ENCODE measurements around the gene DIS3L2. TPM values are rescaled to one million over a fixed set of nuclear protein-coding genes. Genes with fewer than 3 reads are reported as not detected.

Gene DIS3L2
- total RNA-seq, 1 donor from 2014 or later: 24.0 TPM

DNA sequence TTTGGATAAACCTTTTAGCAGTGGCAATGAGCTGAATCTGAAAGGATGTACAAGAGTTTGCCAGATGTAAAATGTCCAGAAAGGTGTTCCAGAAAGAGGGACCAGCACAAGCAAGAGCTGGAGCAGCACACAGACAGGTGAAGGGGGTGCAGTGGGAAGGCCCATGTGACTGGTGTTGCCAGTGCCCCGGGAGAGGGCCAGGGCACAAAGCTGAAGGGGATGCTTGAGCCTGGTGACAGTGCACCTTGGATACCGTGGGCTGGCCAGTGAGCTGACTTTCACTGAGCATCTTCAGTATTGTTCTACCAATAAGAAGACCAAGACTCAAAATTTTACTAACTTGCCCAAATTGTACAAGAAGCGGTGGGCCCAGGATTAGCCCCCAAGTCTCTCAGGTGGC lies 284.7 kb downstream of the DIS3L2 start:
- no peak overlapping the region for H2AFZ ChIP-seq (ENCODE audit: low read depth, low read length)
- no peak for DNase-seq (ENCODE audit: low read depth)

DNA sequence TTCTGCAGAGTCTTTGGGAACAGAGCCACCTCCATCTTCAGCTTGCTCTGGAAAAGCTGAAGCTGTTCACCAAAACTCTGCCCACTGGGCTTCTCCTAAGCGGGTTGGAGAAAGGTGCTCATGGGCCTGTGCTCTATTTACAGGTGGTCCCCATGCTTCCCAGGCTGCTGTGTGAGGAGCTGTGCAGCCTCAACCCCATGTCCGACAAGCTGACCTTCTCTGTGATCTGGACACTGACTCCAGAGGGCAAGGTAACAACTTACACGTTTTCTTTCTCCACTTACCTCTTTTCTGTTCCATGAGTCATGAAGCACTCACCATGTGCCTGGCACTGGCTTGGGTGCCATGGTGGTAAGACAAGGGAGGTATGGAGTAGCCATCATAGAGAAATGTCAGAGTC lies 287.6 kb downstream of the DIS3L2 start:
- TF ChIP-seq, protein P1, sequence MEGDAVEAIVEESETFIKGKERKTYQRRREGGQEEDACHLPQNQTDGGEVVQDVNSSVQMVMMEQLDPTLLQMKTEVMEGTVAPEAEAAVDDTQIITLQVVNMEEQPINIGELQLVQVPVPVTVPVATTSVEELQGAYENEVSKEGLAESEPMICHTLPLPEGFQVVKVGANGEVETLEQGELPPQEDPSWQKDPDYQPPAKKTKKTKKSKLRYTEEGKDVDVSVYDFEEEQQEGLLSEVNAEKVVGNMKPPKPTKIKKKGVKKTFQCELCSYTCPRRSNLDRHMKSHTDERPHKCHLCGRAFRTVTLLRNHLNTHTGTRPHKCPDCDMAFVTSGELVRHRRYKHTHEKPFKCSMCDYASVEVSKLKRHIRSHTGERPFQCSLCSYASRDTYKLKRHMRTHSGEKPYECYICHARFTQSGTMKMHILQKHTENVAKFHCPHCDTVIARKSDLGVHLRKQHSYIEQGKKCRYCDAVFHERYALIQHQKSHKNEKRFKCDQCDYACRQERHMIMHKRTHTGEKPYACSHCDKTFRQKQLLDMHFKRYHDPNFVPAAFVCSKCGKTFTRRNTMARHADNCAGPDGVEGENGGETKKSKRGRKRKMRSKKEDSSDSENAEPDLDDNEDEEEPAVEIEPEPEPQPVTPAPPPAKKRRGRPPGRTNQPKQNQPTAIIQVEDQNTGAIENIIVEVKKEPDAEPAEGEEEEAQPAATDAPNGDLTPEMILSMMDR (IDR thresholded peaks at IDR 0.05; ENCODE audit: insufficient read depth, low read depth, low read length): no peak
- TF ChIP-seq EZH2 (IDR thresholded peaks at IDR 0.05; ENCODE audit: insufficient read depth, low read length): no peak
- FAIRE-seq: no peak
- H2AFZ ChIP-seq (ENCODE audit: low read depth, low read length): no peak overlapping the region
- Mint-ChIP-seq H3K36me3 (ENCODE audit: low read depth, unreplicated experiment) (peaks cover 14% of the 10 kb centered on the region), H3K27me3 (ENCODE audit: low read depth, unreplicated experiment) (peaks cover 7% of the 10 kb centered on the region), H3K27ac (ENCODE audit: unreplicated experiment) (no peak overlapping the region), H3K9me3 (ENCODE audit: unreplicated experiment) (no peaks in the 10 kb centered on the region), H3K4me1 (ENCODE audit: low read depth, unreplicated experiment) (no peaks in the 10 kb centered on the region), H3K4me3 (ENCODE audit: unreplicated experiment) (no peak overlapping the region)
- no peaks in the 10 kb centered on the region for H3K79me2 ChIP-seq (ENCODE audit: insufficient read depth, low read length)
- DNase-seq (ENCODE audit: low read depth): no peak
- H3K27me3 ChIP-seq (ENCODE audit: insufficient read depth, low read length): no peaks in the 10 kb centered on the region
- H3K36me3 ChIP-seq (ENCODE audit: insufficient read depth, low read length): no peaks in the 10 kb centered on the region
- peaks cover 20% of the 10 kb centered on the region for H4K20me1 ChIP-seq (ENCODE audit: insufficient read depth, low read length)
- no peak overlapping the region for H3K4me2 ChIP-seq (ENCODE audit: low read length)
- H3K9ac ChIP-seq (ENCODE audit: low read length): no peak overlapping the region
- H3K4me3 ChIP-seq (ENCODE audit: insufficient read depth, low read depth, low read length): no peak overlapping the region
- no peak overlapping the region for H3K27ac ChIP-seq (ENCODE audit: low read depth, low read length)
- H3K4me1 ChIP-seq (ENCODE audit: insufficient read depth, low read length): no peaks in the 10 kb centered on the region
- H3K9me3 ChIP-seq (ENCODE audit: insufficient read depth, low read depth, low read length): no peaks in the 10 kb centered on the region

More for the DNA sequence above, 284.7 kb downstream of the DIS3L2 start:
- Histone ChIP-seq H3K9me3 (ENCODE audit: insufficient read depth, low read depth, low read length) (no peaks in the 10 kb centered on the region), H3K4me1 (ENCODE audit: insufficient read depth, low read length) (no peaks in the 10 kb centered on the region), H3K79me2 (ENCODE audit: insufficient read depth, low read length) (no peaks in the 10 kb centered on the region), H3K36me3 (ENCODE audit: insufficient read depth, low read length) (no peaks in the 10 kb centered on the region), H3K9ac (ENCODE audit: low read length) (no peak overlapping the region), H3K4me2 (ENCODE audit: low read length) (no peak overlapping the region), H3K4me3 (ENCODE audit: insufficient read depth, low read depth, low read length) (no peak overlapping the region), H3K27me3 (ENCODE audit: insufficient read depth, low read length) (no peaks in the 10 kb centered on the region), H4K20me1 (ENCODE audit: insufficient read depth, low read length) (peaks cover 34% of the 10 kb centered on the region), H3K27ac (ENCODE audit: low read depth, low read length) (no peak overlapping the region)
- Mint-ChIP-seq H3K4me1 (ENCODE audit: low read depth, unreplicated experiment) (no peaks in the 10 kb centered on the region), H3K9me3 (ENCODE audit: unreplicated experiment) (no peaks in the 10 kb centered on the region), H3K27me3 (ENCODE audit: low read depth, unreplicated experiment) (peaks cover 7% of the 10 kb centered on the region), H3K36me3 (ENCODE audit: low read depth, unreplicated experiment) (peaks cover 9% of the 10 kb centered on the region), H3K4me3 (ENCODE audit: unreplicated experiment) (no peak overlapping the region), H3K27ac (ENCODE audit: unreplicated experiment) (no peak overlapping the region)
- FAIRE-seq: no peak
- no peak for TF ChIP-seq EZH2 (IDR thresholded peaks at IDR 0.05; ENCODE audit: insufficient read depth, low read length)
- TF ChIP-seq, protein P1 (IDR thresholded peaks at IDR 0.05; ENCODE audit: insufficient read depth, low read depth, low read length): no peak

DNA sequence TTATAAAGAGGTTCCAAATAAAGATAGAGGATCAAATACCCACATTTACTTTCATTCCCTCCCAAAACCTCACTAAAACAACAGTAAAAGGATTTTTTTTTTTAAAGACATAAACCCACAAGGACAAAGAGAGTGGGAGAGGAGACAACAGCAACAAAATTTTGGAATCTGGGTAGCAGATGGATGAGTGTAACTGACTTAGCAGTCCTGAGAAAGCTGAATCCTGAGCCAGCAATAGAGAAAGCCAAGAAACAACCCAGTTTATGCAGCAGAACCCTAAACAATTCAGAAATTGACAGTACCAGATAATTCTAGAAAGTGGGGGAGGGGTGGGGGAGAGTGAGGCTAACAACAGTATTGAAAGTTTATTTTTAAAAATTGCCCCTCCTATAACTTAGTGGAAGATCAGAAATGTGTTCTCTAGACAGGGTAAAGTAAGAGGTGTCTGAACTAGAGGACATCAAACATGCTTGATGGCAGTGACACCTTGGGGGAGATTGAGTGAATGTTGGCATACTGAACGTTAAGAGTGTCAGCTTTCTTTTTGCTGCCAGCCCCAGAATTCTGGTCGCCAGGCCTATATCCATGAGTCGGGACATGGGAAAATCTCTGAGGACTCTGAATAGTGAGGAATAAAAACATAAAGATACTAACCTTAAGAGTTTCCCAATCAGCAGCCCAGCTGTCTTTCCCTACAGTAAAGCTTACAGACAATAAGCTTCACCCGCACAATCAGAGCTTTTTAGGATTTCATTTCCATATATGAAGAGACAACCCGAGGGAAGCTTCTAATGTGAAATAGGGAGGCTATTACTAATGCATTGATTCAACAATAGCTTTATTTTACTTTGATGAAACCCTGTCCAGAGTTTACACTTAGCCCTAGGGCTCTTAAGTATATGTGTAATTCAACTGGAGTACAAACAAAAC lies 289.0 kb downstream of the DIS3L2 start:
- H2AFZ ChIP-seq (ENCODE audit: low read depth, low read length): no peak overlapping the region
- H4K20me1 ChIP-seq (ENCODE audit: insufficient read depth, low read length): peaks cover 18% of the 10 kb centered on the region
- H3K79me2 ChIP-seq (ENCODE audit: insufficient read depth, low read length): no peaks in the 10 kb centered on the region
- H3K36me3 ChIP-seq (ENCODE audit: insufficient read depth, low read length): no peaks in the 10 kb centered on the region
- no peaks in the 10 kb centered on the region for H3K4me1 ChIP-seq (ENCODE audit: insufficient read depth, low read length)
- H3K4me3 Mint-ChIP-seq (ENCODE audit: unreplicated experiment): no peak overlapping the region
- H3K36me3 Mint-ChIP-seq (ENCODE audit: low read depth, unreplicated experiment): peaks cover 24% of the 10 kb centered on the region
- no peak overlapping the region for H3K9ac ChIP-seq (ENCODE audit: low read length)
- H3K4me3 ChIP-seq (ENCODE audit: insufficient read depth, low read depth, low read length): no peak overlapping the region
- no peak overlapping the region for H3K27ac ChIP-seq (ENCODE audit: low read depth, low read length)
- no peak overlapping the region for H3K4me2 ChIP-seq (ENCODE audit: low read length)
- peaks cover under 1% of the 10 kb centered on the region for H3K4me1 Mint-ChIP-seq (ENCODE audit: low read depth, unreplicated experiment)
- no peak for DNase-seq (ENCODE audit: low read depth)
- H3K27ac Mint-ChIP-seq (ENCODE audit: unreplicated experiment): no peak overlapping the region
- no peaks in the 10 kb centered on the region for H3K9me3 Mint-ChIP-seq (ENCODE audit: unreplicated experiment)
- H3K9me3 ChIP-seq (ENCODE audit: insufficient read depth, low read depth, low read length): no peaks in the 10 kb centered on the region
- TF ChIP-seq EZH2 (IDR thresholded peaks at IDR 0.05; ENCODE audit: insufficient read depth, low read length): no peak
- TF ChIP-seq, protein P1 (IDR thresholded peaks at IDR 0.05; ENCODE audit: insufficient read depth, low read depth, low read length): no peak
- H3K27me3 ChIP-seq (ENCODE audit: insufficient read depth, low read length): no peaks in the 10 kb centered on the region
- peaks cover 13% of the 10 kb centered on the region for H3K27me3 Mint-ChIP-seq (ENCODE audit: low read depth, unreplicated experiment)
- no peak for FAIRE-seq
